GM21447 (cell line): Measurements from ENCODE around the gene UBE3B.

ENCODE experiments used
- ATAC-seq: cut with Tn5 transposase; IDR thresholded peaks from one replicate; pipeline ENCODE4 v1.9.1; 2021; ENCODE audit not compliant: unreplicated experiment

Gene UBE3B

DNA sequence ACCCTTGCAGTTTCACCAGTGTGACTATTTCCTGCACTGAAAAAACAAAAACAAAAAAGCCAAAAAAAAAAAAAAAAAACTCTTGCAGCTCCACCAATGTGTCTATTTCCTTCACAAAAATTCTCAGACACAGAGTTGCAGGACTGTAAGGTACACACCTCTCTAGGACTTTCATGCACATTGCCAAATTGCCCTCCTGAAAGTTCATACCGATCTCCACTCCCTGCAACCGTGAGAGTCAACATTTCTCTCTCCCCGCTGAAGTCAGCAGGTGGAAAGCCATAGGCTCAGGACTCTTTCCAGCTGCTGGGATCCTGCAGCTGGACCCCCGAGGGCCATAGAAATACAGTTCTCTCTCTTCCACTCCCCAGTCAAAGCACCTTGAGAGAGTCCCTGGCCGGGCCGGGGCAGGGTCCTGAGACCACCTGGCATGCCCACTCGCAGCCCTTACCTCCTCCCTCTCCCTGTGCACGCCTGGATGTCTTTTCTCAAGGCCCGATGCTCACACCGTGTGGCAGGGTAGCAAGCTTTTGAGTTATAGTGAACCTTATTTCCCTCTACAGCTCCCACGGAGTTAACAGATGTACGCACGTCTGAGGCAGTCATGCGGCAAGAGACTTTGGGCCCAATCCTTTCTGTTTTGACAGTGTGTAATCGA lies 72.3 kb downstream of the UBE3B start:
- no peak for ATAC-seq

- ATAC-seq: no peak
Observed at GRCh38 chr12:109550281-109550680, 72.8 kb downstream of the UBE3B start.

DNA sequence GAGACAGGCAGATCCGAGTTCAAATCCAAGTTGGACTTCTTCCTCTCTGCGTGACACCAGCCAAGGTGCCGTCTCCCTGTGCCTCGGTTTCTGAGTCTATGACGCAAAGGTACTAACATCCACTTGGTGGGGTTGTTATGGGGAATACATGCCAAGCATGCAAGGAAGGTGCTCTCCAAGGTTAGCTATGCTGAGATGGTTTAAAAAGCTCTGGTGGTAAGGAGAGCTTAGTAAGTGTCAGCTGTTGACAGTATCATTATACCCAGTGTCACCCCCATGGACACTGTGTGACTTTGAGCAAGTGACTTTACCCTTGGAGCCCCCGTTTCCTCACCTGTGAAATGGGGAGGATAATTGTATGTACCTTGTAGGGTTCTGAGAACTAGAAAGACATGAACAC lies 73.7 kb downstream of the UBE3B start:
- no peak for ATAC-seq

DNA sequence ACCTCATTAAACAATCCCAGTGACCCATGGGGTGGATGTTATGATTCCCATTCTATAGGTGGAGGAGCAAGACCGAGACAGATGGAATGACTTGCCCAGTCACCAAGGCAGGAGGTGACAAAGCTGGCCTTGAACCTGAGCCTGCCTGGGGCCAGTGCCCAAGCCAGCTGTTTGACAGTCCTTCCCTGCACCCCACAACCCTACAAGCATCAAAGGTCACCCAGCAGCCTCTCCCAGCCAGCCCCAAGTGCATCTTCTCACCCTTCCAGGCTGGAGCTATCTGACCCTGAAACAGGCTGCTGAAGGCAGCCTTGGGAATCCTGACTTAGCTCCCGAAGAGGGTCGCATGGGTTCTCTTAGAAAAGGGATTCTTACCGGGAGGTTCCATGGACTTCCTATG lies 75.5 kb downstream of the UBE3B start:
- ATAC-seq: no peak

DNA sequence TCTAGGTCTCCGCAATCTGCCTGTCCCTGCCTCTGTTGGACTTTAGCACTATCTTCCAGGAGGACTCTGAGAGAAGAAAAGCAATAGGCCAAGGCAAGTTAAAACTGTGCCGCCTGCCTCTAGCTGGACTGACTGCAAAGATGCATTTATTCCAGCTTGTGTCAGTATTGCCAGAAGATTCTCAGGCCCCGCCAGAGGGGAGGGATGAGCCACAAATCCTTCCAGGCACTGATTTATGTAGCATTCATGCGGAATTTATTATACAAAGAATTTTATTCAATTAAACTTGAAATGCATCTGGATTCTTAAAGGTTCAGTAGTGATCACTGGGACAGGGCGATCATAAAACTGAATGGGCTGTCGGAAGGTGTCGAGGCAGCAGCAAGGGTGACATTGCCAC lies 76.0 kb downstream of the UBE3B start:
- ATAC-seq: no peak

- no peak for ATAC-seq
Observed at GRCh38 chr12:109553906-109554500, 76.6 kb downstream of the UBE3B start.

- no peak for ATAC-seq
Observed at GRCh38 chr12:109554761-109555160, 77.3 kb downstream of the UBE3B start.

DNA sequence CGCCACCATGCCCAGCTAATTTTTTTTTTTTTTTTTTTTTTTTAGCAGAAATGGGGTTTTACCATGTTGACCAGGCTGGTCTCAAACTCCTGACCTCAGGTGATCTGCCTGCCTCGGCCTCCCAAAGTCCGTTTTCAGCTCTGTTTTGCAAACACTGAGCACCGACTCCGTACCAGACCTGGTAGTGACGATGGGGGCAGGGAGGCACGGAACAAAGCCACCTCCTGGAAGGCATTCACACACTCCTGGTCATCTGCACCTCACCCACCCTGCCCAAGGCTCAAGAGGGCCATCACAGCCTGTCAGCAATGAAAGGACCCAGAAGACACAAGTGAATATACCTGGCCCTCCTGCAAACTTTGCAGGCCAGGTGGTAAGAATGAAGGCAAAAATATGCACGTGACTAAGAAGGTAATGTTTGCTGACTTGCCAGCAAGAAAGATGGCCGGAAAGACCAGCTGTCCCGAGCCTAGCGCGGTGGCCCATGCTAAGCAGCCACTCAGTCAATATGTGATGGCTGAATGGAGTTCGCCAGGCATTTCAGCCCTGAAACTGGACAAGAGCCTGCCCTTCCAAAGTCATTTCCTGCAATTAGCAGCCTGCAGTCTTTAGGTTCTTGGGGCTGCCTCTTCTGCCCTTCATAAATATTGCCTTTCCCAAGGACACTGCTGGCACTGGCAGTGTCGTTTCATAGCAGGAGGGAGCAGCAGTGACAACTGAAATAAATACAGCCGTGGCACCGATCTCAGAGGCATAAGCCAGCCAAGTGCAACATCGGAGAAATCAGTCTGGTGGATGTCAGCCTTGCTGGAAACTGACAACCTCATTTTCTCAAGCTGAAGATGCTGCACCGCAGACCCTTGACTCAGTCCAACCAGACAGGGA lies 78.2 kb downstream of the UBE3B start:
- ATAC-seq: no peak

GRCh38 chr12:109557200-109557599 lies 79.8 kb downstream of the UBE3B start:
- ATAC-seq: no peak

DNA sequence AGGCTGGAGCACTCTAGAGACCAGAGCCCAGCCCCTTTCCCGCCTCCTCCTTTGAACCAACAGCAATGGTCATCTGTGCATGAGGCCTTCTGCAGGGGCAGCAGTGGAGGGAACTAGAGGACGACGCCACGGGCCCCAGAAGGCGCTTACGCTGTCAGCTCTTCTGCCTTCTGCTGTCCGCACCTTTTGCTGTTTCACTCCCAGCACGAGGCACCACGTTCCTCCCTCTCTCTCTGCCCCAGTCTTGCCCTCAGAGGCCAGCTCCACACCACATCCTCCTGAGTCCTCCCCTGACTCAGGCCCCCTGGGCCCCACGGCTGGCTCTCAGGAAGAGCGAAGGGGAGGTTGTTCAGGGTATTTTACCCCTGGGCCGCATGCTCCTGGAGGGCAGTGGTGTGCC lies 80.4 kb downstream of the UBE3B start:
- ATAC-seq: no peak

DNA sequence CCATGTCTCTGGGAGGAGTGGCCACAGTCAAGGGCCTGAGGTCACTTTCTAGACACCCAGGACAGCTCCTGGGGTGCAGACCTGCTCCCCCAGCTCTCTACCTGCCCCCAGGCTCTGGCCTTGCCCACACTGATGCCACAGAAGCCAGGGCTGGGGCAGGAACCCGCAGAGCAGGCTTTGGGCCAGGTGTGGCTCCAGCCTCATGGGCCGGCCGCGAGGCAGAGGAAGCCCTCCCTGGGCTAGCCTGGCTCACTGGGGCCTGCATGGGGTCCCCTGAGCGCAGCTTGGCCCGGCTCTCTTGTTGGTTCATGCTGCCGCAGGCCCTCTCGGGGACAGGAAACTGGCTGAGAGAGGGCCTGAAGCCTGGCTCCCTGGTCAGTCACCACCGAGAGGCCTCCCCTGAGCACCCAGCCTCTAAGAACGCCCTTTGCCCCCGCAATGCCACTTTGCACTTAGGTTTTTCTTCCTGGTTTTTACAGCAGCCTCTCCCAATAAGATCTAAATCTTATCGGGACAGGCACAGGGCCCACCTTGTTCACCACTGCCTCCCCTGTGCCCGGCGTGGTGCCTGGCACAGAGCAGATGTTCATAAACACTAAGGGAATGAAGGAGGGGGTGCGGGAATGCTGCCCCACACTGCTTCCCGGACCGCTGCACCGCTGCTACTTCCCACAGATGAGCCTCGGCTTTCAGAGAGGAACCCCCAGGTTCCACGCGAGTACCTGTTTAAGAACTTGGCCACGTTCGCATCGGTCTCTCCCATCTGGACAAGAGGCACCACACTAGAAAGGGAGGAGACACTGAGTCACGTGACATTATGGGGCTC lies 81.2 kb downstream of the UBE3B start:
- ATAC-seq: no peak

GRCh38 chr12:109559200-109559505 lies 81.7 kb downstream of the UBE3B start:
- no peak for ATAC-seq

DNA sequence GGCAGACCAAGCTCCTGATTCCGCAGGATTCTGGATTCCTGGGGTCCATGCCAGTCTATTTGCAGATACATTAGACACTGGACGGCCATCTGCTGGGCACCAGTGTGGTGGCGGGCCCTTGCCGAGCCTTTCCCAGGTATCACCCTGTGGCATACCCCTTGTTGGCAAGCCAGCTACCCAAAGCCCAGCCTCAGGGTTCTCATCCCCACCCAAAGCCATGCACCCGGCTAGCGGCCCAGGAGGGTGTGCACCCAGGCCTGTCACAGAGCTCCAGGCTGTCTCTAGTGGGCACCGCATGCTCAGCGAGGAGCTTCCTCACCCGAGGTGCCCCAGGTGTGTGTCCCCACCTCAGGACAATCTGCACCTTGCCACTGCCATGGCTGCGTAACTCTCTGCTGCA lies 82.2 kb downstream of the UBE3B start:
- ATAC-seq: no peak

GRCh38 chr12:109560867-109561710 lies 83.7 kb downstream of the UBE3B start:
- ATAC-seq: no peak

- no peak for ATAC-seq
Observed at GRCh38 chr12:109561711-109562030, 84.2 kb downstream of the UBE3B start.

DNA sequence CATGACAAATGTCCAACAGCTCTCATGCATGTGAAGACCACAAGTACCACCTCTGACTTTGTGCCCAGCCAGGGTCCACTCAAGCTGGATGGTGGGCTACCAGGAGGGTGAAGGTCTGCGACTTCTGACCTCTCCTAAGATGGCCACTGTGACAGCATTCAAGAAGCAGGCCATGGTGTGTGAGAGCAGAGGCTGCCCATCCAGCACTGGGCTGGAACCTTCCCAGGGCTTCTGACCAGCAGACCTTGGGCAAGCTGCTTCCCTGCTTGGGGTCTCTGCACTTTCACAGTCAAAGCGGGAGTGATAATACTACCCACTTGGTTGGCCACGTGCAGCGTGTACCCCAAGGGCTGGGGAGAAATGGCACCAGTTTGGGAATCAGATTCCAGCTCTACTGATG lies 85.4 kb downstream of the UBE3B start:
- no peak for ATAC-seq

DNA sequence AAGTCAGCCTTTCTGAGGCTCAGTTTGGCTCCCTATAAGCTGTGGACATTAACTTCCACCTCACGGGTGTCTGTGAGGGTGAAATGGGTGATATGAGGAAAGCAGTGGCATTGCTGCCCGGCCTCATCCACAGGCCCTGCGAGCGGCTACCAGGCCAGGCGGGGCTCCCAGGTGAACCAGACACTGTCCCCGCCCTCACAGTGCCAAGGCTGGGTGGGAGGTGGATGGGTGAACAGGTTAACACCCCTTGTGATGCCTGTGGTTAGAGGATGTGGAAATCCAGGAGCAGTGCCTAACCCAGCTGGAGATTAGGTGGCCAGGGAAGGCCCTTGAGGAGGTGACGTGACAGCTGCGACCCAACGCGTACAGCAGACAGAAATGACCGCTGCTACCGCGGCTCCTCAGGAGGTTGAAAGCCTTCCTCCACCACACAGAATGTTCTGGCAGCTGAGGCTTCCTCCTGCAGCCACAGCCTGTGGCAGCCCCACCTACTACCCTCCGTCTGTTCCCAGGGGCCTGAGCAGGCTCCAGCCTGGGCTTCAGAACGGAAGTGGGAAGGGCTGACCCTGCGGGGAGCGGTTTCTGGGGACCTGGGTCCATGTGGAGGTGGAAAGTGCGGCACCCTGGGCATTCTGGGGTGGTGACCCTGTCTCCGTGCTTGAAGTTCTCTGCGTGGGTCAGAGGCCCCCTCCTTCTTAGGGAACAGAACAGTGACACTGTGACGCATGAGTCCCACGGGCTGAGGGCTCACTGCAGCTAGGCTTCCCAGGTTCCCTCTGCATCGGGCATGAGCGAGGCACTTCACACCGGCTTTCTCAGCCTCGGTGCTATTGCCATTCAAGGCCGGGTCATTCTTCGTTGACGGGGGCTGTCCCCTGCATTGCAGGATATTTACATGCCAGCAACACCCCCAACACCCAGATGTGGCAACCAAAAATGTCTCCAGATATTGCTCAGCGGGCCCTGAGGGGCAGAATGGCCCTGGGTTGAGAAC lies 86.2 kb downstream of the UBE3B start:
- no peak for ATAC-seq

GRCh38 chr12:109566424-109566823 lies 89.0 kb downstream of the UBE3B start:
- no peak for ATAC-seq

- ATAC-seq: no peak
Observed at GRCh38 chr12:109567296-109567695, 89.9 kb downstream of the UBE3B start.
